GM04504 (cell line): ENCODE measurements around the gene RNF8.
"Not testable (repeated sequence)": the region's sequence is repeated elsewhere in the genome, so short reads cannot be mapped to it uniquely, and the experiment has no call there.

Source experiments
- DNase-seq: peaks from one replicate; pipeline ENCODE4 v3.0.0-alpha.2; 2012; ENCODE audit warnings: low read depth

RNF8 gene

DNA sequence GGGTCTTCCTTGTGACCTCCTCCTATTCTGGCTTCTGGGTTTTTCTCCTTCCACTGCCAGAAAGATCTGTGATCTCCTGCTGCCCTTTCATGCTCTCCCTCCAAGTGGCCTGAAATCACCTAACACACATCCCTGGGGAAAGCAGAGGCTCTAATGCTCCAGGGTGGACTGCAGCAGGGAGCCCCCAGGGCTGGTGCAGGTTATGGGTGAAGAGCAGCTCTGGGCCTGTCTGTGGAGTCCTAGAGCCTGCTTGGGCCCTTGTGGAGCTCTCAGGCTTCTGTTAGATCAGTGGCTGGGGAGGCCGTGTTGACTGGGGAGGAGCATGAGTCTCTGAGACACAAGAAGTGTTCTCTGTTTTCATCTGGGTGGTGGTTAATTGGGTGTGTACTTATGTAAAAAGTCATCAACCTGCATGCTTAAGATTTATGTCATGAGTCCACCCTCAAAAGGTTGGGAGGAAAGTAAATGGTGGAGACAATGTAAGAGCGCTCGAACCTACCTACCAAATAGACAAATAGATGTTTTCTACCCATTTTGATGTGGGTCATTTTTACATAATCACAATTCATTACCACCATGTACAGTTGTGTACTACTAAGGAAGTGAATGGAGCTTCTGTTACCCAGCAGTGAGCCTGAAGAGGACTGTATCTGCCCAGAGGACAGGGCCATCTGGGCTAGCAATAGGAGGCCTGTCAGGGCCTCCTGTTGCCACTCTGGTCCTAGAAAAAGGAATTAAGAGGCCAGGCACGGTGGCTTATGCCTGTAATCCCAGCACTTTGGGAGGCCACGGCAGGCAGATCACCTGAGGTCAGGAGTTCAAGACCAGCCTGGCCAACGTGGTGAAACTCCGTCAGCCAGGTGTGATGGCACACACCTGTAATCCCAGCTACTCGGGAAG is 32.0 kb upstream of the RNF8 start:
- no peak for DNase-seq

DNA sequence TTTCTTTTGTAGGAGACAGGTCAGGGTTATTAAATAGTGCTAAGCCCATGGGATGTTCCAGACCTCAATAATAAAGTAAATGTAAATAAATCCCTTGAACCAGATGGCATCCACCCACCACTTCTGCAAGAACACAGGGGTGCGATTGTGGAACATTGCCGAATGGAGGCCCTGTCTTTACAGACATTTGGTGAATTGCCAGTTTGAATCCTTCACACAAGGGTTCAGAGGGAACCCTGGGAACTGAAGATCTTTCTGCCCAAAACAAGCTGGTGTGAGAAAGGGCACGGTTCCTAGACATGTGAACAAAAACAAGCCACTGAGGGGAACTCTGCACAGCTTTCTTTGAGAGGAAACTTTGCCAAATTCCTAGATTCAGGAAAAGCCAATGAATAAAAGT is 30.2 kb upstream of the RNF8 start:
- no peak for DNase-seq

DNA sequence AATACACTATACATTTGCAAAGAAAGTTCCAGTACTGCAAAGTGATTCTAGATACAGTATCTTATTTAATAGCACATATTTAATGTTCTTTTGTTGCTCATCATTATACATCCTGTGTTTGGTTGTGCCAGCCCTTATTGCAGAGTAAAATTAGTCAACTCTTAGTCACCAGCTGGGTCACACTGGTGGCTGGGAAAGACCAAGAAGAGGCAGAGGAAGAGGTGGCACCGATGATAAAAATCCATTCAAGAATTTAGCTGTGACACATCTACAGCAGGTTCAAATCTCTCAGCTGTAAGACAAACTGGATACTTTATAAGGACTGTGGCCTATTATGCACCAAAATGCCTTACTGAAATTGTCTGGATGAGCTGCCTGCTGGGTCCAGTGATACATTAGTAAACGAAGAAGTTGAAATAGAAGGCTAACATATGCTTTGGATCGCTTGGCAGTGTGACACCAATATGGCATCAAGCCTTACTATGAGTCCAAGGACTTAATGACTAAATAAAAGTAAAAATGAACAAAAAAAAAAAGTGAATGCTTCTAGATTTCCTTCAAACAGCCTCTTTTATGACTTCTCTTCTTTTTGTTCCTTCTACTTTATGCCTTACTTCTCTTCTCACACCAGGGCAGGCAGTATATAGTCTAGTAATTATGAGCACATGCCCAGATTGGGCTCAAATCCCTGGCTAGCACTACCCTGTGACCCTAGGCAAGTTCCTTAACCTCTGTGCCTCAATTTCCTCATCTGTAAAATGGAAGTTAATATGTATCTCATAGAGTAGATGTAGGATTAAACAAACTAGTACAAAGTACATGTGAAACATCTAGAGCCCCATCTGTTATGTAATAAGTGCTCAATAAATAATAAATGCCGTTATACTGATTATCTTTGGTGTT is 29.4 kb upstream of the RNF8 start:
- no peak for DNase-seq

DNA sequence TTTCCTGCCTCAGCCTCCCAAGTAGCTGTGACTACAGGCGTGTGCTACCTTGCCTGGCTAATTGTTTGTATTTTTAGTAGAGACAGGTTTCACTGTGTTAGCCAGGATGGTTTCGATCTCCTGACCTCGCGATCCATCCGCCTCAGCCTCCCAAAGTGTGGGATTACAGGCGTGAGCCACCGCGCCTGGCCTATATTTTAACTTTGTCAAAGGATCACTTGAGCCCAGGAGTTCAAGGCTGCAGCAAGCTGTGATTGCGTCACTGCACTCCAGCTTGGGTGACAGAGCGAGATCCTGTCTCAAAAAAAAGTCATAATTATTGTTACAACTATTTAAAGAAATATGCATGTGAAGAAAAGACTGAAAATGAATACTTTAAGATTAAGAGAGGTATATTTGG is 23.4 kb upstream of the RNF8 start:
- not testable (repeated sequence) for DNase-seq

DNA sequence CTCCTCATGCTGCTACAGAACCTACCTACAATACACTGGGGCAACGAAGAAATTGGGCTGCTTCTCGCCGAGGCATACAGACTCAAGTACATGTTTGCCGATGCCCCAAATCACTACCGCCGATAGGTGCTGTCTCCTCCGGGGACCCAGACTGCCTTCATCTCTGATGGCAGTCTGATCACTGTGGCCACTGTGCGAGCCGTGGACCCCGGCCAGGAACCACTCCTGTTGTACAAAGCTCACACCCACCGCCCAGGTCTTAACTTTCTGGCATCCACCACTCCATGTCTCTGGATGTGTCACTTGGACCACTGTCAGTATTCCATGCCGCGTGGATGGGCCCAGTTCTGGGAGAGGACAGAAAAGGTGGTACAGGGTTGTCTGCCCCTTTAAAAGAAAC is 22.7 kb upstream of the RNF8 start:
- DNase-seq, result no peak

DNA sequence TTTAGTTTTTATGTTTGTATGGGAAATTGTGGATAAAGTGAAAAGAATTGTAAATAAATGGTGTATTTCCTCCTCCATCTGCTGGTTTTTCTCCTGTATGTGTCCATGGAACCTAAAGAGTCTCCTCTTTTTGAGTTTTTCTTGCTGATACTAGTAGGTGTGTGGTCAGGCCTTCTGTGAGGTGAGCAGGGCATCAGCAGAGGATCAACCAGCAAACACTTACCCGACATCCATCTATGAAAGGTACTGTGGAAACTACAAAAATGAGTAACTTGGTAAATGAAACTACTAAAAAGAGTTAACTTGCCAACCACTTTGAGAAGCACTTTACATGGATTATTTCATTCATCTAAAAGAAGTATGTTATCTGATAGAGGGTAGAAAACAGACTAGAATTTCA is 20.9 kb upstream of the RNF8 start:
- no peak for DNase-seq

DNA sequence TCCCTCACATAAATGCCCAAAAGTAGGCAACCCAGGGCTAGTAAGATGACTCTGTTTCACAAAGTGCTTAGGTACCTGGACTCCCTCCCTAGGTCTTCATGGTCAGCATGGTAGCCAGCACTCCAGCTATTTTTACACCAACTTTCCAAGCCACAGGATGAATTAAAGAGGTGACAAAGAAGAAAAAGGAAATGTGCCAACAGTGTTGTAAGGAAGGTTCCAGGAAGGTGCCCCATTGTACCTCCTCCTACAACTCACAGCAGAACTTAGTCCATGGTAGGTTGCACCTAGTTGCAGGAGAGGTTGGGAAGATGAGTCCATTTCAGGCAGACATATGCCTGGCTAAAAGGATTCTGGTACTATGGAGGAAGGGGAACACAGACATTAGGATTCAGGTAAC is 19.7 kb upstream of the RNF8 start:
- DNase-seq, result no peak

DNA sequence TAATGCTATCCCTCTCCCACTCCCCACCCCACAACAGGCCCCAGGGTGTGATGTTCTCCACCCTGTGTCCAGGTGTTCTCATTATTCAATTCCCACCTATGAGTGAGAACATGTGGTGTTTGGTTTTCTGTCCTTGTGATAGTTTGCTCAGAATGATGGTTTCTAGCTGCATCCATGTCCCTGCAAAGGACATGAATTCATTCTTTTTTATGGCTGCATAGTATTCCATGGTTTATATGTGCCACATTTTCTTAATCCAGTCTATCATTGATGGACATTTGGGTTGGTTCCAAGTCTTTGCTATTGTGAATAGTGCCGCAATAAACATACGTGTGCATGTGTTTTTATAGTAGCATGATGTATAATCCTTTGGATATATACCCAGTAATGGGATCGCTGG is 15.5 kb upstream of the RNF8 start:
- DNase-seq, result not testable (repeated sequence)

DNA sequence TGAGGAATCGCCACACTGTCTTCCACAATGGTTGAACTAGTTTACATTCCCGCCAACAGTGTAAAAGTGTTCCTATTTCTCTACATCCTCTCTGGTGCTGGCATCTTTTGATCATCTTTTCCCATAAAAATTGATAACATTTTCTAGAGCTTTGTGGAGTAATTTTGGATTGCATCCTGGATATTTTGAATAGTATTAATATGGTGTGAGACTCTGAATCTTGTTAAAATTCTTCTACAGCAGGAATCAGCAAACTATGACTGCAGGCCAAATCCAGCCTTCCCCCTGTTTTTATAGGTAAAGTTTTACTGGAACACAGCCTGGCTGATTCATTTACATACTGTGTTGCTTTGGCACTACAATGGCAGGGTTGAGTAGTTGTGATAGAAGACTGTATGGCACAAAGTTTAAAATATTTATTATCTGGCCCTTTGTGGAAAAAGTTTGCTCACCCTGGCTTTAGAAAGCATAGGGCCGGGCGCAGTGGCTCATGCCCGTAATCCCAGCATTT is 15.0 kb upstream of the RNF8 start:
- no peak for DNase-seq

DNA sequence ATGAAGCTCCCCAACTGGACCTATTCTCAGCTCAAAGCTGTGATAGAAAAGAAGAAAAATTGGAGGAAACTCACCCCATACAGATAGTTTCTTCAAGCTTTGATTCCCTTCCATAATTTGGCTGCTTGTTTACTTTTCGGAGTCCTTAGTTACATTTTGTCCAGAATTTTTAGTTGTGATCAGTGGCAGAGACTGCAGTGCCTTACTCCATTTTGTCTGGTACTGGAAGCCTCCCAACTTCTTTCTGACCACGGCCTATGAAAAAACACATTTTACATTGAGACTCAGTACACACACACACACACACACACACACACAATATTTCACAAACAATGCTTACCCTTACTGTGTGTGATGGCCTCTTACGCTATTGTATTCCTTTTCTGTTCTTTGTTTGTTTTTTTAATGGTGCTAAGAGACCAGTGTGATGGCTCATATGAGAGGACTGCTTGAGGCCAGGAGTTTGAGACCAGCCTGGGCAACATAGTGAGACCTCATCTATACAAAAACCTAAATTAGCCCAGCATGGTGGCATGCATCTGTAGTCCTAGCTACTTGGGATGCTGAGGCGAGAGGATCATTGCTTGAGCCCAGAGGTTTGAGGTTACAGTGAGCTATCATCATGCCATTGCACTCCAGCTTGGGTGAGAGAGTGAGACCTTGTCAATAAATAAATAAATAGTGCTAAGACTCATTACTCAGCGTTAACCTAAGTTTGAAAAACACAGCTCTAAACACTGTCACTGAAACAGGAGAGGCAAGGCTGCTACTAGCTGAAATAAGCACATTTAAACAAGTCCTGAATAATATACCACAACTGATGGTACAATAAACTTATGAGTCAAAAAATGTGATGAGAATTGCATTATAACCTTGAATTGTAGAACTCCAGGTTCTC is 13.8 kb upstream of the RNF8 start:
- no peak for DNase-seq

DNA sequence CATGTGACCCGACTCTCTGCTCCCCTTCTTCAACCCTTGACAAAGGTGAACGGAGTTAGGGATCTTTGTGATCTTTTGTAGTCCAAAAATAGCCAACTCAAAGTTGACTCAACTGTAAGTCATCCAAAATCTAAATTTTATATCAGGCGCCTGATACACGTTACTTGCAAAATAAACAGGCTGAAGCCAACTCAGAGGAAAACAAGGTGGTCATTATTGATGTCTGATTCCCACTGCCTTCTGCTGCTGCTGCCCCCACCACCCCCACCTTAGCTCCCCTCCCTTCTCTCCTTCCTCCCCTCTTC is 13.2 kb upstream of the RNF8 start:
- DNase-seq, result no peak

DNA sequence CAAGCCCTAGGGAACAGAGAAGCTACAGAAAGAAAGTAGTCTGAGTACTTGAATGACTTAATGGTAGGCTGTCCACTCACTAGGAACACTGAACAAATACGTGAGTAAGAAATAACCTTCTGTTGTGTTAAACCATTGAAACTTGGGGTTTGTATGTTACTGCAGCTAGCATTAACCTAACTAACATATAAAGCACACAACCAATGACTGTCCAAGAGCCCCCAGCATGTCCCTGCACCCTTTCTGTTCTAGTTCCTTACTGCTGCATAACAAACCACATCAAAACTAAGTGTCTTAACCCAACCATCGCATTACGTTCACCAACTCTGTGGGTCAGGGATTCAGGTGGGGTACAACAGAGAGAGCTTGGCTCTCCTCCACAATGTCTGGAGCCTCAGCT is 10.5 kb upstream of the RNF8 start:
- DNase-seq, result no peak

DNA sequence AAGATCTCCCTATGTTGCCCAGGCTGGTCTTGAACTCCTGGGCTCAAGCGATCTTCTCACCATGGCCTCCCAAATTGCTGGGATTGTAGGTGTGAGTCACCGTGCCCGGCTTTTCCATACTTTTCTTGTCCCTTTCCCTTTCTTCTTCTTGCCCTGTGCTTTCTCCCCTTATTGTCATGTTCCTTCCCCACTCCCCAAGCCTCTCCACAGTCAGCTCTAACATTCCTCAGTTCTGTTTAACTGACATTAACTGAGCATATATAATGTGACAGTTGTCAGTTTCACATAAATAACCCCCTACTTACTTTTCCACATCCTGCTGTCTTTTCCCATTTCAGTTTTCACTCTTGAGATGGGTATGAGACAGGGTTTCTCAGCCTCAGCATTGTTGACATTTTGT is 9.5 kb upstream of the RNF8 start:
- no peak for DNase-seq

DNA sequence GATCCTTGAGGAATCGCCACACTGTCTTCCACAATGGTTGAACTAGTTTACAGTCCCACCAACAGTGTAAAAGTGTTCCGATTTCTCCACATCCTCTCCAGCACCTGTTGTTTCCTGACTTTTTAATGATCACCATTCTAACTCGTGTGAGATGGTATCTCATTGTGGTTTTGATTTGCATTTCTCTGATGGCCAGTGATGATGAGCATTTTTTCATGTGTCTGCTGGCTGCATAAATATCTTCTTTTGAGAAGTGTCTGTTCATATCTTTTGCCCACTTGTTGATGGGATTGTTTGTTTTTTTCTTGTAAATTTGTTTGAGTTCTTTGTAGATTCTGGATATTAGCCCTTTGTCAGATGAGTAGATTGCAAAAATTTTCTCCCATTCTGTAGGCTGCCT is 8.0 kb upstream of the RNF8 start:
- DNase-seq, result not testable (repeated sequence)

DNA sequence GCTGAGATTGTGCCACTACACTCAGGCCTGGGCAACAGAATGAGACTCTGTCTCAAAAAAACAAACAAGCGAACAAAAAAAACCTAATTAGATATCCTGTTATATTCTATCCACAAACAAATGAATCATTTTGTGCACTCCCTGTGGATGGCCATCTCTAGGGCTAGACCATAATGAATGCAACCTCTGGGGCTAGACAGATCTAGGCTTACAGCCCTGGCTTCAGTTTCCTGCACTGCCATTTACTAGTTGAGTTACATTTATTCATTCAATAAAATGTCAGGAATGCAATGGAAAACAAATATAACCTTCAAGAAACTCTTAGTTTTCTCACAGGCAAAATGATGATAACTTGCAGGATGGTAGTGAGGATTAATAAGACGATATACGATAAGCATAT is 6.6 kb upstream of the RNF8 start:
- no peak for DNase-seq

DNA sequence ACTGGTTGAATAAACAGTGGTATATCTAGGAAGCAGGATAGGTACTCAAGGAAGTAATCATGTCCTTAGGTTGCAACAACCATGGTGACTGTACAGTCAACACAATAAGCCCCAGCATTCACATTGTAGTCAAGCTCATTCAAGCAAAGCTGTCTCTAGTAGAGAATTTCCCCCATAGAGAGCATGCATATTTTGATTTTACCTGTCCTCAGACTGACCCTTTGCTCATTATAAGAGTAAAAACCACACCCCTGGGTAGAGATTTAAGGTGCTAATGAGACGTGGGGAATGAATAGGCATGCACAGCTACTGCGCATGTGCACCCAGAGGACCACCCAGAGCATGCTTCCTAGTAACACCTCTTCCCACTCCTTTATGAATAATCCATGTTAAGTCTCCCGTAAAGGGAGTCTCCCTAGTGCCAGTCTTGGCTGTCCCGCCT is 6.1 kb upstream of the RNF8 start:
- DNase-seq, result no peak

DNA sequence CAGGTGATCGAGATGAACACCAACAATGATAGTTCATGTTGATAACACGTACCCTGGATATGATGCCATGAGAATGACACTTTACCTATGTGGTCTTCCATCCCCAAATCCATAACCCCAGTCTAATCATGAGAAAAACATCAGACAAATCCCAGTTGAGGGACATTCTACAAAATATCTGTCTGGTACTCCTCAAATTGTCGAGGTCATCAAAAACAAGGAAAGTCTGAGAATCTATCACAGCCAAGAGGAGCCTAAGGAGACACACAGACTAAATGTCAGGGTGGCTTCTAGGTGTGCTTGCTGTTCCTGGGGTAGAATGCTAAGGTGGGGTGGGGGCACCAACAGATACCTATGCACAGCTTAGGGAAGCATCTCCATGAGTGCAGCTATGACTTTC is 2.8 kb upstream of the RNF8 start:
- no peak for DNase-seq

DNA sequence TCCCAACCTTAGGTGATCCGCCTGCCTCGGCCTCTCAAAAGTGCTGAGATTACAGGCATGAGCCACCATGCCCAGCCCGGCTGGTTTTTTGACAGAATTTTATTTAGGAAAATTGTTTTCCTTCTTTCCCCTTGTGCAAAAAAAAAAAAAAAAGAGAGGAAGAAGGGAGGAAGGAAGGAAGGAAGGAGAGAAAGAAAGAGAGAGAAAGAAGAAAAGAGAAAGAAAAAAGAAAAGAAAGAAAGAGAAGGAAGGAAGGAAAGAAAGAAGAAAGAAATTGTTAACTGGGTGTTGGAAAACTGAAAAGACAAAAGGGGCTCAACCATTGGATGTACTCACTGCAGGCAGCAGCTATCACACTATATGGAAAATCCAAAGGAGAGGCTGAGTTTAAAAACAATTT is 1.4 kb upstream of the RNF8 start:
- no peak for DNase-seq

DNA sequence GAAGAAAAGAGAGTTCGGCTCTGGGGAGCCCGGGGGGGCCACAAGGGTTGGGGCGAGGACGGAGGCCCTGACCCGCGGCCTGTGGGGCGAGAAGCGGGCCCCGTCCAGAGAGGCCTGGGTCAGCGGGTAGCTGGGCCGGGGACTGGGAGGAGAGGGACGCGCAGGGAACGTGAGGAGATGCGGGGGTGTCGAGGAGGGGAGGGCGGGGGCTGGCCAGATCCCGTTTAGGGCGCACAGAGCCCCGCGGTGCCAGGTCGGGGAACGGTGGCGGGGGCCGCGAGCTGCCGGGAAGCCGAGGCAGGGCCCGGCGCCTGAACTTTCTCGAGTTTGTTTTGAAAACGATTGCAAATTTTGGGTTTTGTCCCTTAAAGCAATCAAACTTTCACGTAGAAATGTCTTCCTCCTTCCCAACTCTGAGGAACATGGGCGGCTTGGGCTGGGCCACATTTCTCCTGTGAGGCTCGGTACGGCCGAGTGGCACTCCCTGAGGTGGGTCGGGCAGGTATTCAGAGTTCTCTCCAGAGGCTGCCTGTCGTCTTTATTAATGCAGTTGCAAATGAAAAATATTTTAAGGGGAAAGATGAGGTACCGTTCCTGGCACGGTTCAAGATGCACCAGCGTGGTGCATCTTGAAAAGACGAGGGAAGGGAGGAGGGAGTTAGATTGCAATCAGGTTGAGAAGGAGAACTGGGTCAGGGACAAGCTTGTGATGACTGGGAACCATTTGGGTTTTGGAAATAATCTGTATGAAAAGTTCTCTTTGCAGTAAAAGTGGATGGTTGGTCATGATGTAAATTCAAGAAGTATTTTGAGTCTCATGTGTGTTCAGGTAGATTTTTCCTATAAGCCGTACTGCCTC is 972 bp downstream of the RNF8 start:
- no peak for DNase-seq

DNA sequence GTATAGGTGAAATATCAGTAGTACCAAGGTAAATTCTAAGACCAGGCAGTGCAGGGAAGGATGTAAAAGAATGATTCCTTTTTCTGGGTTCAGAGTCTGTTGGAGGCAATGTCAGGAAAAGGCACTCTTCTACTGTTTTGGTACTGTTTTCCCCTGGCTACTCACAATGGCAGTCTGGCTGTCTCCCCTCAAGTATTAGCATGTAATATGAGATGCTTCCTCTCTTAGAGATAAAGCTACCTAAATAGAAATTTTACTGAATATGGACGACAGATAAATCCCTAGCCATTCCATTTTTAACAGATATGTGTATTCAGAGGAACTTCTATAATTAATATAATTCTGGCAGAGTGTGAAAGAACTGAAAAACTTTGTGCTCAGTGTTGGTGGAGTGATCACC is 3.5 kb downstream of the RNF8 start:
- DNase-seq, result no peak

DNA sequence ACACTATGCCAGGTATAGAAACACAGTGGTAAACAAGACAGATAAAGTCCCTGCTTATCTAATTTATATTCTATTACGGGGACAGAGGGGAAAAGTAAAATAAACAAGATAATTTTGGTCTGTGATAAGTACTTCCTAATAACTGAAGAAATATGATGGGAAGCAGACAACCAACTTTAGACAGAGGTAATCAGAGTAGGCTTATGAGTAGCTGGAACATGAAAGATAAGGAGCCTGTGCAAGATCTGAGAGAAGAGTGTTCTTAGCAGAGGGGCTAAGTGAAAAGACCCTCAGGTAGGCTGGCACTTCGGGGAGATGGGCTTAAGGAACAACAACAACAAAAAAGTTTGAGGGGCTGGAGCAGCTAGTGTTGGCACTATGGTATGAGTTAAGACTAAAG is 4.1 kb downstream of the RNF8 start:
- DNase-seq, result no peak
